ENCODE measurements around the gene TGFBRAP1.

Gene TGFBRAP1

GRCh38 chr2:105235388-105236059 lies 94.0 kb downstream of the TGFBRAP1 start:
- peak; percentile 77 to 81 for DNase-seq

- no peak for DNase-seq
These were observed 98.3 kb downstream of the TGFBRAP1 start for GRCh38 chr2:105231232-105231619.

GRCh38 chr2:105224444-105224843 lies 105.1 kb downstream of the TGFBRAP1 start:
- DNase-seq, result no peak

- no peak for DNase-seq
These were observed 108.9 kb downstream of the TGFBRAP1 start for GRCh38 chr2:105220604-105221003.

- DNase-seq, result no peak
These were observed 113.8 kb downstream of the TGFBRAP1 start for GRCh38 chr2:105215586-105216192.

All from activated CD4-positive, alpha-beta T cell treated with anti-CD3 and anti-CD28 coated beads, Interleukin-2, amount 50 U/mL, for 48 hours (primary cell).